WERI-Rb-1 (cell line): ENCODE results near the gene UBAP2L.

Source experiments
- DNase-seq: peaks from one replicate; pipeline ENCODE4 v3.0.0-alpha.2; 2020
- H3K27ac ChIP-seq: fragments of 250-450 bp; sonication (Bioruptor Pico); 2 replicates; pipeline ENCODE4 v1.5.1; 2020; ENCODE audit warnings: mild to moderate bottlenecking, moderate library complexity
- H3K27me3 ChIP-seq: fragments of 250-450 bp; sonication (Bioruptor Pico); 2 replicates; pipeline ENCODE4 v1.5.1; 2021; ENCODE audit warnings: mild to moderate bottlenecking, low read depth, moderate library complexity; ENCODE audit not compliant: insufficient read depth, severe bottlenecking
- H3K36me3 ChIP-seq: fragments of 250-450 bp; sonication (Bioruptor Pico); 2 replicates; pipeline ENCODE4 v1.5.1; 2020; ENCODE audit warnings: mild to moderate bottlenecking, moderate library complexity
- H3K4me3 ChIP-seq: 2 replicates; pipeline ENCODE4 v1.5.1; 2011; ENCODE audit warnings: low read depth, mild to moderate bottlenecking, control low read depth, low read length
- H3K9me3 ChIP-seq: fragments of 250-450 bp; sonication (Bioruptor Pico); 2 replicates; pipeline ENCODE4 v1.5.1; 2021; ENCODE audit warnings: mild to moderate bottlenecking, moderate library complexity; ENCODE audit not compliant: severe bottlenecking
- CTCF ChIP-seq: IDR thresholded peaks from 2 replicates; pipeline ENCODE4 v1.5.1; 2011; ENCODE audit warnings: low read depth, mild to moderate bottlenecking, control low read depth, inconsistent platforms, low read length

Gene UBAP2L

GRCh38 chr1:154236855-154237254, 16.1 kb downstream of the UBAP2L start:
- Histone ChIP-seq H3K27ac (no peak overlapping the region), H3K9me3 (no peaks in the 10 kb centered on the region), H3K36me3 (peaks cover 98% of the 10 kb centered on the region), H3K27me3 (no peaks in the 10 kb centered on the region), H3K4me3 (no peak overlapping the region)
- no peak for DNase-seq
- TF ChIP-seq CTCF, result no peak

GRCh38 chr1:154237435-154237834, 16.7 kb downstream of the UBAP2L start:
- H3K36me3 ChIP-seq, result peaks cover 98% of the 10 kb centered on the region
- no peak overlapping the region for H3K4me3 ChIP-seq
- DNase-seq, result no peak
- no peak for TF ChIP-seq CTCF
- H3K27ac ChIP-seq, result no peak overlapping the region
- H3K27me3 ChIP-seq, result no peaks in the 10 kb centered on the region
- no peaks in the 10 kb centered on the region for H3K9me3 ChIP-seq

- no peak for DNase-seq
- Histone ChIP-seq H3K36me3 (peaks cover 98% of the 10 kb centered on the region), H3K27ac (no peak overlapping the region), H3K27me3 (no peaks in the 10 kb centered on the region), H3K9me3 (no peaks in the 10 kb centered on the region), H3K4me3 (no peak overlapping the region)
- TF ChIP-seq CTCF, result no peak
Observed at GRCh38 chr1:154237880-154238506, 17.2 kb downstream of the UBAP2L start.

- Histone ChIP-seq H3K9me3 (no peaks in the 10 kb centered on the region), H3K36me3 (peaks cover 98% of the 10 kb centered on the region), H3K27me3 (no peaks in the 10 kb centered on the region), H3K27ac (no peak overlapping the region), H3K4me3 (no peak overlapping the region)
- no peak for TF ChIP-seq CTCF
- no peak for DNase-seq
Observed at GRCh38 chr1:154239491-154239890, 18.7 kb downstream of the UBAP2L start.

- Histone ChIP-seq H3K27me3 (no peaks in the 10 kb centered on the region), H3K9me3 (no peaks in the 10 kb centered on the region), H3K27ac (no peak overlapping the region), H3K4me3 (no peak overlapping the region), H3K36me3 (peaks cover 98% of the 10 kb centered on the region)
- DNase-seq, result no peak
- no peak for TF ChIP-seq CTCF
Observed at GRCh38 chr1:154240294-154240833, 19.6 kb downstream of the UBAP2L start.
